Stimulated activated CD8-positive, alpha-beta memory T cell treated with anti-CD3 and anti-CD28 coated beads, Interleukin-2, amount 100 ng/mL, for 1 hour (primary cell): ENCODE data around the gene CAMK2N2.
A peak's percentile ranks its signal among the peaks of the same experiment; 100 is the strongest.

Experiments used
- DNase-seq, 2 donors: peaks; one replicate each; pipeline ENCODE4 v3.0.0-alpha.2; 2020; ENCODE audit warnings: low read depth in 2 of 2

Gene CAMK2N2

GRCh38 chr3:184240384-184241140, 20.8 kb downstream of the CAMK2N2 start:
- no peak for DNase-seq

- DNase-seq: no peak
Measured at GRCh38 chr3:184239708-184240107, 21.6 kb downstream of the CAMK2N2 start.

- no peak for DNase-seq
Measured at GRCh38 chr3:184239221-184239620, 22.1 kb downstream of the CAMK2N2 start.

- no peak for DNase-seq
Measured at GRCh38 chr3:184238246-184238818, 23.0 kb downstream of the CAMK2N2 start.

- no peak for DNase-seq
Measured at GRCh38 chr3:184237807-184238206, 23.5 kb downstream of the CAMK2N2 start.

GRCh38 chr3:184237211-184237610, 24.1 kb downstream of the CAMK2N2 start:
- no peak for DNase-seq

GRCh38 chr3:184236636-184237035, 24.7 kb downstream of the CAMK2N2 start:
- no peak for DNase-seq

GRCh38 chr3:184236033-184236410, 25.3 kb downstream of the CAMK2N2 start:
- no peak for DNase-seq

- DNase-seq: no peak
Measured at GRCh38 chr3:184235381-184236032, 25.8 kb downstream of the CAMK2N2 start.

- no peak for DNase-seq
Measured at GRCh38 chr3:184234671-184235380, 26.5 kb downstream of the CAMK2N2 start.

- DNase-seq: no peak
Measured at GRCh38 chr3:184234224-184234623, 27.1 kb downstream of the CAMK2N2 start.

GRCh38 chr3:184233127-184233843, 28.1 kb downstream of the CAMK2N2 start:
- no peak for DNase-seq

GRCh38 chr3:184231671-184232070, 29.7 kb downstream of the CAMK2N2 start:
- no peak for DNase-seq

- DNase-seq: no peak
Measured at GRCh38 chr3:184230603-184231528, 30.5 kb downstream of the CAMK2N2 start.

- DNase-seq: no peak
Measured at GRCh38 chr3:184230081-184230602, 31.2 kb downstream of the CAMK2N2 start.

- DNase-seq: peak; percentile 46 to 64
Measured at GRCh38 chr3:184229394-184230080, 31.8 kb downstream of the CAMK2N2 start, which contains the start of gene VWA5B2. Gene VWA5B2, plus strand, starts transcription at chr3:184229585. Its CDS starts 944 bp downstream, at chr3:184230529.

GRCh38 chr3:184228376-184229137, 32.8 kb downstream of the CAMK2N2 start:
- DNase-seq: no peak

- peak; percentile 19 to 22 for DNase-seq
Measured at GRCh38 chr3:184227481-184227935, 33.8 kb downstream of the CAMK2N2 start.

GRCh38 chr3:184223946-184224345, 37.4 kb downstream of the CAMK2N2 start:
- DNase-seq: no peak
